Suprapubic skin (tissue), 4 donors: ENCODE data around the gene BCCIP. TPM values are rescaled to one million over a fixed set of nuclear protein-coding genes. Genes with fewer than 3 reads are reported as not detected.

Experiments
- DNase-seq, 2 donors: peaks; one replicate each; pipeline ENCODE4 v3.0.0-alpha.2; 2019; ENCODE audit warnings: low spot score in 2 of 2
- H3K27ac ChIP-seq: fragments of 200-600 bp; sonication (generic); one replicate; pipeline ENCODE4 v1.5.1; 2019
- H3K27me3 ChIP-seq: fragments of 200-600 bp; sonication (generic); one replicate; pipeline ENCODE4 v1.5.1; 2019
- H3K36me3 ChIP-seq: fragments of 200-600 bp; sonication (generic); one replicate; pipeline ENCODE4 v1.5.1; 2019
- H3K4me1 ChIP-seq: fragments of 200-600 bp; sonication (generic); one replicate; pipeline ENCODE4 v1.5.1; 2019
- H3K4me3 ChIP-seq: fragments of 200-600 bp; sonication (generic); one replicate; pipeline ENCODE4 v1.5.1; 2019; ENCODE audit warnings: mild to moderate bottlenecking
- H3K9me3 ChIP-seq: fragments of 200-600 bp; sonication (generic); one replicate; pipeline ENCODE4 v1.5.1; 2019
- CTCF ChIP-seq, 2 donors: fragments of 200-600 bp in 1 of 2; fragments of 450-650 bp in 1 of 2; sonication (generic) in 1 of 2; IDR thresholded peaks; one replicate each; pipeline ENCODE4 v1.5.1; 2016 to 2019; ENCODE audit warnings: antibody characterized with exemption in 2 of 2, mild to moderate bottlenecking in 1 of 2, moderate library complexity in 1 of 2
- EP300 ChIP-seq: sonication (generic); formaldehyde crosslinking; IDR thresholded peaks from one replicate; pipeline ENCODE4 v1.6.1; 2017; ENCODE audit warnings: antibody characterized with exemption
- POLR2A ChIP-seq, 2 donors: fragments of 450-650 bp; IDR thresholded peaks; one replicate each; pipeline ENCODE4 v1.6.1; 2017; ENCODE audit warnings: antibody characterized with exemption in 2 of 2, mild to moderate bottlenecking in 2 of 2, moderate library complexity in 2 of 2
- POLR2AphosphoS5 ChIP-seq, 3 donors: sonication (generic); formaldehyde crosslinking; IDR thresholded peaks; one replicate each; pipeline ENCODE4 v1.6.1; 2017; ENCODE audit warnings: antibody characterized with exemption in 3 of 3
- WGBS: methylation state at CpG from one replicate; pipeline ENCODE4 v1.1.5; 2018; 5-methylcytosine and 5-hydroxymethylcytosine counted together
- total RNA-seq, 4 donors: library from RNA; depleted of rRNA; stranded (reverse); fragments of >200 nt; gene quantifications; one replicate each; pipeline ENCODE4 v1.1.0, GENCODE V29; 2016

The BCCIP gene
- total RNA-seq, 4 donors from 2014 or later = 32.2 to 36.7 (median 33.5) TPM

DNA sequence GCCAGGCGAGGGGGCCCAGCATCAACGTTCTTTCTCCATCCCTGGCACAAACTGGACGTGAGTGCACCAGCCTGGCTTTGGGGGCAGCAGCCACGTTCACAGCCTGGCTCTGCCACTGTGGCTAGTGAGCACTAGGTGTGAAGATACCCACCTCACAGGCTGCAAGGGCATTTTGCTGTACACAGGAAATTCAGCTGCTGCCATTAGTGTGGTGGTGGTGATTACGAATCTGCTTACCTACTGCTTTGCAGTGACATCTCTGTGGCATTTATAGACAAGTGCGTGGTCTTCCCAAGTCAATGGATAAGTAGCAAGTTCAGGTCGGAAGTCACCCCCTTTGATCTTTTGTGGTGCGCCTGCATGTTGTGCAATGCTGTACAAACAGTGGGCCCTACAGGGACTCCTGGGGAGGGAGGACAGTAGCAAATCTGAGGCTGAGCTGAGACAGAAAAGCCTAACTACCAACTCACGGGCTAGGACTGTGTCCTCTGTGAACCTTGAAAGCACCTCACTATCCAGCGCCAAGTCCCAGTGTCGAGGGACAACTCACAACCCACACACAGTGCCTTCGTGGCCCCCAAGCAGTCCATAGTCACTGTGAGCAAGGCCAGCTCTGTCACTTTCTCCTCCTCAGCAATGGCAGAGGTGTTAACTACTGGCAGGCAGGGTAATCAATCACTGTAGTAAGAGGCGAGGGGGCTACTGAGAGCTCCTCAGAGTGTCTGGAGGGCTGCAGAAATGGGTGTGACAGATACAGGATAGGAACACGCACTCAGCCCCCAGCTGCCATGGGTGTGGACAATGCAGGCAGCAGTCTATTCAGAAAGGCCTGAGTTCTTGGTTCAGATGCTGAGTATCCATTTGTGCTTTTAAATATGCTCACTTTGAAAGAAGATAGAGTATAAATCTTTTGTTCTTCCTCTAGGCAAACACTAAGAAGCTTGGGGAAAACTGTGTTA is 30.7 kb upstream of the BCCIP start:
- no peak for TF ChIP-seq POLR2AphosphoS5 (IDR thresholded peaks at IDR 0.05)
- TF ChIP-seq EP300 = no peak
- TF ChIP-seq POLR2A (IDR thresholded peaks at IDR 0.05) = no peak
- TF ChIP-seq CTCF (IDR thresholded peaks at IDR 0.05) = no peak
- peaks cover 83% of the 10 kb centered on the region for H3K36me3 ChIP-seq

GRCh38 chr10:125795128-125795527 is 28.2 kb upstream of the BCCIP start:
- Histone ChIP-seq H3K9me3 (no peaks in the 10 kb centered on the region), H3K4me3 (no peak overlapping the region), H3K4me1 (no peaks in the 10 kb centered on the region), H3K27ac (no peak overlapping the region), H3K27me3 (no peaks in the 10 kb centered on the region), H3K36me3 (peaks cover 81% of the 10 kb centered on the region)
- WGBS = no CpG with 5 or more reads among the region's 2 CpGs
- no peak for TF ChIP-seq CTCF (IDR thresholded peaks at IDR 0.05)
- no peak for DNase-seq

More for the DNA sequence above, 30.7 kb upstream of the BCCIP start:
- no peak for DNase-seq
- Histone ChIP-seq H3K4me3 (no peak overlapping the region), H3K27me3 (no peaks in the 10 kb centered on the region), H3K27ac (no peak overlapping the region), H3K4me1 (no peaks in the 10 kb centered on the region), H3K9me3 (no peaks in the 10 kb centered on the region)
- 86% methylated on average over 11 of the region's 14 CpGs for WGBS

DNA sequence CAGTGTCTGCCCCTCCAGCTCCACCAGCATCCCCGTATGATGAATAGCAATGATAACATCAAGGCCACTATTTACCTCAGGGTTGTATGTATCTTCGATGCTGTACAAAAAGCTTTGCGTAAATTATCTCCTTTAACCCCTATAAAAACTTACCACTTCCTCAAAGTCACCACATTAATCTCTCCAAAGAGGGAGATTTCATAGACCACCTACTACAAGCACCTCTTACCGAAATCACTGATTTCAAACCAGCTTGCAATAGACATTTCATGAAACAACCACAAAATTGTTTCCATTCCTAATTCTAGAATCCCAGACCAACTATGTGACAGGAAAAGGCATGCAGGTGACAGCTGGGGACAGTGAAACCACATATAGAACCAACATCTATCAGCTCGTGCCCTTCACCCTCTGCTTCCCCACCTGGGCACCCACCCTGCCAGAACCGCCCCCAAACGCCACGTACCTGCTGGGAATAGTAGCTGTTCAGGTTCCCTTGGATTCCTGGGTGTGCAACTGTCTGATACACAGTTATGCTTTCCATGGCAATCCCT is 27.6 kb upstream of the BCCIP start:
- no peak for TF ChIP-seq POLR2AphosphoS5 (IDR thresholded peaks at IDR 0.05)
- no peaks in the 10 kb centered on the region for H3K4me1 ChIP-seq
- no peaks in the 10 kb centered on the region for H3K9me3 ChIP-seq
- peaks cover 81% of the 10 kb centered on the region for H3K36me3 ChIP-seq
- DNase-seq = no peak
- no peak overlapping the region for H3K27ac ChIP-seq
- no peaks in the 10 kb centered on the region for H3K27me3 ChIP-seq
- WGBS = 86% methylated on average over 8 of the region's 8 CpGs
- no peak overlapping the region for H3K4me3 ChIP-seq

- H3K9me3 ChIP-seq = no peaks in the 10 kb centered on the region
- DNase-seq = no peak
- TF ChIP-seq POLR2A (IDR thresholded peaks at IDR 0.05) (no peak), CTCF (IDR thresholded peaks at IDR 0.05) (no peak), EP300 (no peak), POLR2AphosphoS5 (IDR thresholded peaks at IDR 0.05) (no peak)
- H3K36me3 ChIP-seq = peaks cover 74% of the 10 kb centered on the region
- H3K27me3 ChIP-seq = no peaks in the 10 kb centered on the region
- H3K4me1 ChIP-seq = no peaks in the 10 kb centered on the region
- H3K27ac ChIP-seq = no peak overlapping the region
- 88% methylated on average over 8 of the region's 8 CpGs for WGBS
- no peak overlapping the region for H3K4me3 ChIP-seq
Observed at GRCh38 chr10:125797424-125797823, 25.9 kb upstream of the BCCIP start.

- Histone ChIP-seq H3K9me3 (no peaks in the 10 kb centered on the region), H3K4me3 (no peak overlapping the region), H3K27me3 (no peaks in the 10 kb centered on the region), H3K4me1 (no peaks in the 10 kb centered on the region), H3K27ac (no peak overlapping the region), H3K36me3 (peaks cover 70% of the 10 kb centered on the region)
- TF ChIP-seq EP300 = no peak
- TF ChIP-seq CTCF (IDR thresholded peaks at IDR 0.05) = no peak
- TF ChIP-seq POLR2AphosphoS5 (IDR thresholded peaks at IDR 0.05) = no peak
- DNase-seq = no peak
- WGBS = 65% methylated on average over 5 of the region's 5 CpGs
Observed at GRCh38 chr10:125797994-125798662, 25.2 kb upstream of the BCCIP start.
